ENCODE results near the gene IKBKG.
"Not testable (repeated sequence)": the region's sequence is repeated elsewhere in the genome, so short reads cannot be mapped to it uniquely, and the experiment has no call there.

Gene IKBKG, protein sequence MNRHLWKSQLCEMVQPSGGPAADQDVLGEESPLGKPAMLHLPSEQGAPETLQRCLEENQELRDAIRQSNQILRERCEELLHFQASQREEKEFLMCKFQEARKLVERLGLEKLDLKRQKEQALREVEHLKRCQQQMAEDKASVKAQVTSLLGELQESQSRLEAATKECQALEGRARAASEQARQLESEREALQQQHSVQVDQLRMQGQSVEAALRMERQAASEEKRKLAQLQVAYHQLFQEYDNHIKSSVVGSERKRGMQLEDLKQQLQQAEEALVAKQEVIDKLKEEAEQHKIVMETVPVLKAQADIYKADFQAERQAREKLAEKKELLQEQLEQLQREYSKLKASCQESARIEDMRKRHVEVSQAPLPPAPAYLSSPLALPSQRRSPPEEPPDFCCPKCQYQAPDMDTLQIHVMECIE

DNA sequence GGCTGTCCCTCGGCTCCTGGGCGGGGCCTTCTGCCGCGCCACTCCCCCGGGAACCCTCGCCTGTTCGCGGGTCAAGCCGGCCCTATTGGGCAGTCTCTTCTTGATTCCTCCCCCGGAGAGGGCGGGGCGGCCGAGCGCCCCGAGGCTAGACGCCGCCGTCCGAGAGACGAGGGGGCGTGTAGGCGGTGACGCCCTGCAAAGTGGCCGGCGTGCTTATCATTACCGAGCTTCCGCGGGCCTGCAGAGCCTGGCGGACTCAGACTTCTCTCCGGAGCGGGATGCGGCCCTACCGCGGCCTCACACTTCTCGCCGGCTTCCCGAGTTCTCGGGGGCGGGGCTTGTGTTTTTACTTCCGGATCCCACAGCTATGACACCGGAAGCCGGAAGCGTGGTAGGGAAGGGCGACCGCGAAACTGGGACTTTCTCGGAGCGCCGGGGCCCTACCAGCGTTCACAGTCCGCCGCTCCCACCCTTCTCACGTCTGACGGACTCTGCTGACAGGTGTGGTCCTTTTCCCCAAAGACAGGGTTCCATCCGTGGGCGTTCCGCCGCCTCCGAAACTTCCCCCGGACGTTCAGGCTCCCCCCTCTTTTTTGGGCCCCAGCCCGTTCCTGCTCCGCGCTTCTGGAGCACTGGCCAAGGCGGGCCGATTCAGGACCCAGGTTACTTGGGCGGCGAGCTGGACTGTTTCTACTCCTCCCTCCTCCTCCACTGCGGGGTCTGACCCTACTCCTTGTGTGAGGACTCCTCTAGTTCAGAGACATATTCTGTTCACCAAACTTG lies at the start of gene IKBKG:
Gene IKBKG (plus strand): TSS at position 376 of the 783 bp plus-strand sequence. CDS start 4,383 bp downstream, outside the sequence.
- DNase-seq (ENCODE audit: low read depth, low spot score): peak; percentile 71

DNA sequence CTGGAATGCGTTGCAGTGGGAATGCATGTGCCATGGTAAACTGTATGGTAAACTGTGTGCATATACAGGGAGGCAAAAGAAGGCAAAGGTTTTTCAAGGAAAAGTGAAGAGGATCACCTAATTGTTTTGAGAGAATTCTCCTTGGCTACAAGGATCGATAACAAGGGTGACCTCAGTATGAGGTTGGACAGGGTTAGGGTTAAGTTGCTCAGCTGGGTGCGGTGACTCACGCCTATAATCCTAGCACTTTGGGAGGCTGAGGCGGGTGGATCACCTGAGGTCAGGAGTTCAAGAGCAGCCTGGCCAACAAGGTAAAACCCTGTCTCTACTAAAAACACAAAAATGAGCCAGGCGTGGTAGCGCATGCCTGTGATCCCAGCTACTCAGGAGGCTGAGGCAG lies 46.0 kb upstream of the IKBKG start:
- DNase-seq (ENCODE audit: low read depth, low spot score): not testable (repeated sequence)

DNA sequence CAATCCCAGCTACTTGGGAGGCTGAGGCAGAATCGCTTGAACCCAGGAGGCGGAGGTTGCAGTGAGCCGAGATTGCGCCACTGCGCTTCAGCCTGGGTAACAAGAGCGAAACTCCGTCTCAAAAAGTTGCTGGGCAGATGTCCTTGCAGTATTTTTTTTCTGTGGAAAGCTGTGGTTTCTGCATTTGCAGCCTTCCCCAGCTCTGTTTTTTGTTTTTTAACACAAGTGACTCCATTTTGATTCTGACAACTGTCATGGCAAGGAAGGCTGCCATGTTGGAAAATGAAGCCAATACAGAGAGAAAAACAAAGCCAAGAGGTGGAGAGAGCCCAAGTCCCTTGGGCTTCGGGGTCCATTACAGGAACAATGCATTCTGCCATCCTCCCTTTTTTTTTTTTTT lies 45.3 kb upstream of the IKBKG start:
- DNase-seq (ENCODE audit: low read depth, low spot score): no peak

DNA sequence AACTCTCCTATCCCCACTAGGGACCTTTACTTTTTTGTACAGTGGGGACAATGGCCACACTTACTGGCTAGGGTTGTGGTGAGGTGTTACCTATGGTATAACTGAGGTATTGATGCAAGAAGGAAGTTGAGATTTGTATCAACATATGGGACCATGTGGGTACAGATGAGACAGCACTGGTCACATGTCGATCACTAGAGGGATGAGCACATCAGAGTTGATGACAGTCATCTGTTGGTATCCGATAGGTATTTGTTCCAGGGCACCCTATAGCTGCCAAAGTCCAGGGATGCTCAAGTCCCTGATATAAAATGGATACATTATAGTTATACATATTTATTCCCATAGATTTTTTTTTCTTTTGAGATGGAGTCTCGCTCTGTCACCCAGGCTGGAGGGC lies 44.4 kb upstream of the IKBKG start:
- DNase-seq (ENCODE audit: low read depth, low spot score): no peak

DNA sequence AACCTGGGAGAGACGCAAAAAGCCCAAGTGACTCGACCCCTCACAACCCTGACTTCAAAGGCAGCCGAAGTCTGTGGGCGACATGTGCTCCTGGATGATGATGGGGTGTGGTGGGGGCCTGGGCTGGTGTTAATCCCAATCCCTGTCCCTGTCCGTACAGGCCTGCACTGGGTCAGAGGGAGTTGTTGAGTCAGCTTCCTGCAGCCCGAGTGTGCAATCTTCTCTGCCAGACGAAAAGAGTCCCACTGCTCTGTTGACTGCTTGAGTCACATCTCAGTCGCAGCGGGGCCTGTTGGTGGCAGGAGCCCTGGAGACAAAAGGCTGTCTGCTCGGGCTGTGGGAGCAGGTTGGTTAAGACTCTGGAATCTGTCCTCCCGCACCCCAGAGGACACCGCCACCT lies 41.7 kb upstream of the IKBKG start:
- no peak for DNase-seq (ENCODE audit: low read depth, low spot score)

DNA sequence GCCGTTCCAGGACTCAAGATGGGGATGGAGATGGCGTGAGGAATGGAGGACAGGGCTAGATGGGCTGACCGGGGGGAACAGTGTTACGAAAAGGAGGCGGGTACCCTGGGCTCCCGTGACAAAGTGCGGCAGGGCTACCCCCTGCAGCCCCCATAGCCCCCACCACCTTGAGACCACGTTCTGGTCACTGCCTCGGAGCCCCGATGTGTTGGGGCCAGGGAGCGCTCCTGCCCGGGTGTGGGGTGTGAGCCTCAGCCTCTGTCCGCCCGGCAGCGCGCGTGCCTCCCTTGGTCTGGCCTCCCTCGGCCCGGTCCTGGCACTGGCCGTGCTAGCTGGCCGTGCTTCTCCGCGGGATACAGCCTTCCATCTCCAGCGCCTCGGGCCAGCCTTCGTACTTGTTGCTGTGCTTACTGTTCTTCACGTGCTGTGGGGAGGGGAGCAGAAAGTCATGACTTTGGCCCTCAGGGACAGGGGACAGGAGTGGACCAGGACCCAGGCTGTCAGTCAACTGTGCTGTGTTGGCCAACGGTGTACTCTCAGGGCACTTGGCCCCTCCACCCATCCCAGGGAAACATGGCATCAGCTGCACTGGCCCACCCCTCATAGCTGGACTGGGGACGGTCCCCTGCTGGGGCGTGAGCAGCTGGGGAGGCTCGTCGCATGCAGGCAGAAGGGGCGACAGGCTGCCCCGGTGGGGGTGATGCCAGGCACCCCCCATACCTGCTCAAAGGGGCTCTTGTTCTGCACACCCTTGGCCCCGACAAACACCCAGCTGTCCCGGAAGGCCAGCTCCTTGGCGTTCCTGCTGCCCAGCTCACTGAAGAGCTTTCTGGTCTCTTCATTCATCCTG lies 40.7 kb upstream of the IKBKG start:
- no peak for DNase-seq (ENCODE audit: low read depth, low spot score)

DNA sequence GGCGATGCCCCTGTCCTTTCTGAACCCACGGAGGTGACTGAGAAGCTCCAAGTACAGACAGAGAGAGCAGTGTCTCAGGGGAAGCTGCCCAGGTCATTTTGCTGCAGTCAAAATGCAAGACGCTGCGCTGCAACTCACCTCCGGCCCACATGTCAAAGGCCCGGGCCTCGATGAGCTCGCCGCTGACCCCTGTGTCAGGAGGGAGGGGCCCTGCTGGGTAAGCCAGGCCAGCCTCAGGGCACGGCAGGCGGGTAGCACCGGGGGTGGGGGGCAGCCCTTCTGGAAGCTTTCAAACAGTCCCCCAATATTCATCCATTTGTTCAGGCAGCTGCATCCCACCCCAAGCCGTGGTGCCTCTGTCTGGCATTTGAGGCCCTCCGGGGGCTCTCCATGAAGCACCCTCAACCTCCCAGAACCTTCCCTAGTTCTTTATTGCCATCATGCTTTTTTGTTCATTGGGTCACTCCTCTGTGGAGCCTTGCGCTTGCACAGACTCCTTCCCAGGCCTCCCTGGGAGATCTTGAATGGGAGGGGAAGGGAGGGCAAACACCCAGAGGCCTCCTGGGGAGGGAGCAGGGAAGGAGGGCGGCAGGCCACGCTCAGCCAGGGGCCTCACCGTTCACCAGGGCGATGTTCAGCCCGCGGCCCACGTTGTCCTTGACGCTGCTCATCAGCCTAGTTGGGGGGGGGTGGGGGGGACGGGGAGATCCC lies 39.6 kb upstream of the IKBKG start:
- no peak for DNase-seq (ENCODE audit: low read depth, low spot score)

DNA sequence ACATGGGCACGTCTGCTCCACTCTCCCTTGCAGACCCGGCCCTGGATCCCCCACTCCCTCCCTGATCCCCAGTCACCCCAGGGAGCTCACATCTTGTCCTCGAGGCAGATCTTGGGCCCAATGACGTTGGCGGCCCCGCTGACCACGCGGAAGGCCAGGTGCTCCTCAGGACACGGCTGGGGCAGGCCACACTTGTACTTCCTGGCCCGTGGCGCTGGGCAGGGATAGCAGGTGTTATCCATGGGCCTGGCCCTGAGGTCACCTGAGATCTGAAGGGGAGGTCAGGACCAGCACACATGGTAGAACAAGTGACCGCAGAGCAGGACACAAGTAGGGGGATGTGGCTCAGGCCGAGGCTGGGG lies 39.1 kb upstream of the IKBKG start:
- DNase-seq (ENCODE audit: low read depth, low spot score): no peak

DNA sequence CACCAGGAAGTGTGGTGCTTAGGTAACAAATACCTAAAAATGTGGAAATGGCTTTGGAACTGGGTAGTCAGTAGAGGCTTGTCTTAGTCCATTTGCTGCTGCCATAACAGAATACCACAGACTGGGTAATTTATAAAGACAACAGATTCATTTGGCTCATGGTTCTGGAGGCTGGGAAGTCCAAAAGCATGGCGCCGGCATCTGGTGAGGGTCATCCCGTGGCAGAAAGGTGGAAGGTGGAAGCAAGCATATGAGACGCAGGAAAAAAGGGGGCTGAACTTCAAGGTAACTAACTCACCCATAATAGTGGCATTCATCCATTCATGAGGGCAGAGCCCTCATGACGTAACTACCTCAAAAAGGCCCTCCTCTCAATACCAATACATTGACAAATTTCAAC lies 38.0 kb upstream of the IKBKG start:
- DNase-seq (ENCODE audit: low read depth, low spot score): no peak

DNA sequence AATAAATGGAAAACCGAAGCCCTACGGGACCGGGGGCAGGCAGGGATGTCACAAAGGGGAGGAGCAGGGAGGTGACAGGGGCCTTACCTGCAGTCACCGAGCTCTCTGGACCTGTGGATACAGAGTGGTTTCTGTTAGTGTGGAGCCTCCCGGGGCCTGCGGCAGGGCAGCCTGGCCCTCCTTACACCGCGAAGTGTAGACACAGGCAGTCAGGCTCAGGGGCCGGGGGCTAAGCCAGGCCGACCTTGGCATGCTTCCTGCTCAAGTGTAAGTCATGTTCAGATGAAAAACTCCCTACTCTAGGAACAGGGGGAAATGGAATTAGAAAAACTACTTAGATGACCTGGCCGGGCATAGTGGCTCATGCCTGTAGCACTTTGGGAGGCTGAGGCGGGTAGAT lies 35.7 kb upstream of the IKBKG start:
- no peak for DNase-seq (ENCODE audit: low read depth, low spot score)

DNA sequence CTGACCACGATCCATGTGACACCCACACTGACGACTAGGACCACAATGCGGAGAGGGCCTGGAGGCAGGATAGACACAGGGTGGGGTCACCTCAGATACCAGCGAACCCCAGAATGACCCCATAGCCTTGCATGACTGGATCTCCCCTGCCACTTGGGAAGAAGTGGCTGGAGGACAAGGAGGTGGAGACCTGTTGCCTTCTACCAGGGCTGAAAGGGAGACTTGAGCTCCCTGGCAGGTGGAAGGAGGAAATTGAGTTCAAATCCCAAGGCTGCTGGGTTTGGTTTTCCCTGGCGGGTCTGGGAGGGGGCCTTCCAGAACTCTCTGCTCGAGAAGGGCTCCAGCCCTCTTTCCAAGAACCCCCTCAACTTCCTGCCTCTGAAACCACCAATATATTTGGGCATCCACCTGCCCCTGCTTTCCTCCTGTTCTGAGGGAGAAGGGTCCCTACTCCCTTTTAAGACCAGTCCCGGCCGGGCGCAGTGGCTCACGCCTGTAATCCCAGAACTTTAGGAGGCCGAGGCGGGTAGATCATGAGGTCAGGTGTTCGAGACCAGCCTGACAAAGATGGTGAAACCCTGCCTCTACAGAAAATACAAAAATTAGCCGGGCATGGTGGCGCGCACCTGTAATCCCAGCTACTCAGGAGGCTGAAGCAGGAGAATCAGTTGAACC lies 34.4 kb upstream of the IKBKG start:
- DNase-seq (ENCODE audit: low read depth, low spot score): no peak

DNA sequence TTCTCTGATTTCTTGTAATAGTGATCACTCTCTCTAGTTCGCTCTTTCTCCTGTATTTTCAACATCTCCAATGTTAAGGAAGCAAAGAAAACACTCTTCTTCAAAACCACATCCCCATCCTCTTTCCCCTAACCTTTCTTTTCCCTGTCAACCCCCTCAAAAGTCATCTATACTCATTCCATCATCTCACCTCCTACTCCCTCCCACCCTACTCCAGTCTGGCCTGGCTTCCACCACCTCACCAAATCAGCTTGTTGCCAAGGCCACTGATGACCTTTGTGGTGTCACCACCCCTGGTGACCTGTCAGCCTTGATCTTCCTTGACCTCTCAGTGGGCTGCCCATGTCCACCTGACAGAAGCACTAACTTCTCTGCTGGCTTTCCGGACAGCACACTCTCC lies 33.7 kb upstream of the IKBKG start:
- DNase-seq (ENCODE audit: low read depth, low spot score): no peak

DNA sequence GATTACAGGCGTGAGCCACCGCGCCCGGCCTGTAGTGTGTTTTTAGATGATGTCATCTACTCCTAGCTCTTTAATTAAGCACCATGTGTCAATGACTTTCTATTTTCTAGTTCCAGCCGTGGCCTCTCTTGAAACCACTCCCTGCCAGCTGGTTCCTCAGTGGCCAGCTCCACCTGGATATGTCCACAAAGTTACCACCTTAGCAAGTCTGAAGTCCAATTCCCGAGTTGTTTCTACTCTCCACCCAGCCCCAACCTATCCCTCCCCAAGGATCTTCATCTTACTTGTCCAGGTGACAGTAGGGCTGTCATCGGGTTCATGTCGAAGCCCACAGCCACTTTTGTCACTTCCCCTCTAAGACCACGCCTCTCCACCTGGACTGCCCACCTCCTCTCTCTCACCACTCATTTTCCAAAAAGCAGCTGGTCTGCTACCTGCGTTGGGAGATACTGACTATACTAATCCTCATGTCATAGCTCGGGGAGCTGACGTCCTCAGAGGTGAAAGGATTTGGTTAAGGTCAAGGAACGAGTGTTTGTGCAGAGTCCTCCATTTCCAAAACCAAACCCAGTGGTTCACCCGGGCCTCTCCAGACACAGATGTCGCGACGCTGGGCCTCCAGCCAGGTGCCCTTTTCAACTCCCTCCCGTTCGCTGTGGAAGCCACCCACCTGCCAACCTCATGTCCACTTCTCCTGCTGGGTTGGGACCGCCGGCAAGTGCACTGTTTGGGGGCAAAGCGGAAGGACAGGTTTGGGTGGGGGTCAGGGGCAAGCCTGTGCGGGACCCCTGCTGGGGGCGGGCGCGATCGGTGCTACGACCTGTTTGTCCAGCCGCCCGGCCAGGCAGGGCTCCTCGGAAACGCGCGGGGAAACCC lies 32.1 kb upstream of the IKBKG start:
- DNase-seq (ENCODE audit: low read depth, low spot score): no peak

DNA sequence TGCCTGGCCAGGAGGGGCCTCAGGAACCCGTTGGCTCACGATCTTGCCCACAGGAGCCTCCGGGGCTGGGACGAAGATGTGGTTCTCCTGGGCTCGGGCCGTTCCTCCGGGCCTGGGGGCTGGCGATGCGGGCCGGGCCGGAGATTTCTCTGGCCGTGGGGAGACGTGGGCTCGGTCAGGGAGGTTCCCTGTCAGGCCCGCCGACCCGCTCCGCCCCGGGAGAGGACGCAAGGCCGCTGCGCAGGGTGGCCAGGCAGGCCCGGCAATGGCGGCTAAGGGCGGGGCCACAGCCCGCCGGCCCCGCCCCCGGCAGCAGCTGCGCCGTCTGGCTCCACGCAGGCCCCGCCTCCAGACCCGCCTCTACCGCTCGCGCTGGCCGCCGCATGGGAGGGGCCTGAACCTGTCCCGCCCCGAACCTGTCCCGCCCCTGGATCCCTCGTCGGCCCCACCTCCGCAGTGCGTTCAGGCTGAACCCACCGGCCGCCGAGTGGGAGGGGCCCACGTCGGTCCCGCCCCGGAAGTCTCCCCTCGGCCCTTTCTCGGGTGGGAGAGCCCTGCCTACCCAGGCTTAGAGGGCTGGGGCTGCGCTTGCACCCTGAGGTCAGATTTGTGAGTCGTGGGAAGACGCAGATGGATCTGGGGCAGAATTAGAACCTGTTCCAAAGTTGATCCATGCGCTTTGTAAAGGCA lies 31.3 kb upstream of the IKBKG start, which contains the start of gene FAM3A:
Gene FAM3A (minus strand): TSS at position 267 of the 690 bp plus-strand sequence. CDS start 460 bp downstream, outside the sequence.
- peak; percentile 79 for DNase-seq (ENCODE audit: low read depth, low spot score)

DNA sequence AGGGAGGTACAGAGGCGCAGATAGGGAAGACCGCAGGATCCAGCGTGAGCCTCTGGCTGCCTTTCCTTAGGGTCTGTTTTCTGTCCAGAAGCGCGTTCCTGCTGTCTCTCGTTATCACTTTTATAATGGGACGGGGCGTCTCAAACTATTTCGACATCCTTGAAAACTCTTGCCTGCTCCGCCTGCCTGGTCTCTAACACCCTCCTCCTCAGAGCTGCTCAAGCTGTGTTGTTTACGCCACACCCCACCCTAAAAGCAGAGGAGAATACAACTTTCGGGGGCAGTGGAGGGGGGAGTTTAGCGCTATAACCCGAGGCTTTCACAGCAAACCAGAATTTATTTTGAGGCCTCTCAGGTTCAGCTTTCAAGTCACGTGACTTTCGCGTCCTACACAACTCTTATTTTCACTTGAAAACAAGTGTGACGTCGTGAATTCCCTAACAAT lies 30.7 kb upstream of the IKBKG start:
- DNase-seq (ENCODE audit: low read depth, low spot score): no peak

DNA sequence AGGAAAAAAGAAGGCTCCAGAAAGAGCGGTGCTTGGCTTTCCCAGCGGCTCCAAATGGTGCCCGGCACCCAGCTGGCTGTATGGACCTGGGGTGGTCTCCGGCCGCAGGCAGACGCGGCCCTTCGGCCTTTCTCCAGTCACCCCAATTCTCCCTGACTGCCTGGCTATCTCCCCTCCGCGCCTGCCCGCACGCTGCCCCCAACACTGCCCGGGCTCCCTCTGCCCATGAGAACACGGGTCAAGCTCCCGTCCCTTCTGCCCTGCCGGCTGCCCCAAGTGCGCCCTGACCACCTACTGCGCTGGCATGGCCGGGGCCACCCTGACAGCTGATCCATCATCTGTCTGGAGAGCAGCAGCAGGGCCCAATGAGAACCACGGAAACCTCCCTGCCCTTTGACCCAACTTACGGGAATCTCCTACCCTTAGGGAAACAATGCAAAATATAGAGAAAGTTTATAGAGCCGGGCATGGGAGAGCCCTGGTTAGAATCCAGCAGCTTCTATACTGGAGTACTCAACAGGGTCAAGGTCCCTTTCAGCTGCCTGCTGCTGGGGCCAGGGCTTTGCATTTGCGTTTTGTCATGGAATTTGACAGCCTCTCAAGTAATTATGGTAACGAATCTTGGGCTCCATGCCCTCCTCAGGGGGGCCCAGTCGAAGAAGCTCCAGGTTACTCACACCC lies 30.2 kb upstream of the IKBKG start:
- no peak for DNase-seq (ENCODE audit: low read depth, low spot score)

DNA sequence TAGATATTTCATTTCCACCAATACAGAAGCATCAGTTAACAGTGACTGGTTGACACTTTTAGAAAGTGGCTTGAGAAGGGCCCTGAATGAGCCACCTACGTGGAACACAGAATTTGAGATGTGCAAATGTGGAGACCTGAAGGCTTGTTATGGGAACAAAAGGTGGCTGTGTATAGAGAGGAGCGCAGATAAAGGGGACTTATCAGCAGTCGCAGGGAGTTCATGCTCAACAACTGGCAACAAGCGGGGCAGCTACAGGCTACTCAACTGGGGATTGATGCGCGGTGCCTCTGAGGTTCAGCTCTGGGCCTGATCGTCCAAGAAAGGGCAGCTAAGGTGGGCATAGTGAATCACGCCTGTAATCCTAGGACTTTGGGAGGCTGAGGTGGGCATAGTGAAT lies 28.0 kb upstream of the IKBKG start:
- DNase-seq (ENCODE audit: low read depth, low spot score): no peak
